Thyroid gland (tissue), 4 donors: ENCODE data around the gene CEP55. TPM values are rescaled to one million over a fixed set of nuclear protein-coding genes. Genes with fewer than 3 reads are reported as not detected.
"Not testable (repeated sequence)": the region's sequence is repeated elsewhere in the genome, so short reads cannot be mapped to it uniquely, and the experiment has no call there.

ENCODE experiments used
- DNase-seq, 2 donors: peaks; one replicate each; pipeline ENCODE4 v3.0.0-alpha.2; 2019
- H3K27ac ChIP-seq, 3 donors: fragments of 200-600 bp; sonication (generic); 1 replicate in 2 of 3; 2 replicates in 1 of 3; pipeline ENCODE4 v1.5.1; 2016 to 2019; ENCODE audit warnings: mild to moderate bottlenecking in 1 of 3, moderate library complexity in 1 of 3
- H3K27me3 ChIP-seq: fragments of 200-600 bp; sonication (generic); one replicate; pipeline ENCODE4 v1.5.1; 2019
- H3K36me3 ChIP-seq, 2 donors: fragments of 200-600 bp; sonication (generic); one replicate each; pipeline ENCODE4 v1.5.1; 2016 to 2019
- H3K4me1 ChIP-seq, 2 donors: fragments of 200-600 bp; sonication (generic); one replicate each; pipeline ENCODE4 v1.5.1; 2017 to 2019
- H3K4me3 ChIP-seq, 3 donors: fragments of 200-600 bp; sonication (generic); replicated peaks in 1 of 3; 1 replicate in 2 of 3; 2 replicates in 1 of 3; pipeline ENCODE4 v1.5.1; 2016; ENCODE audit warnings: mild to moderate bottlenecking in 1 of 3
- H3K9me3 ChIP-seq: fragments of 200-600 bp; sonication (generic); one replicate; pipeline ENCODE4 v1.5.1; 2017
- POLR2A ChIP-seq, 2 donors: fragments of 450-650 bp; IDR thresholded peaks; one replicate each; pipeline ENCODE4 v1.6.1; 2017; ENCODE audit warnings: antibody characterized with exemption in 2 of 2, mild to moderate bottlenecking in 2 of 2, moderate library complexity in 1 of 2
- WGBS, 2 donors: methylation state at CpG; one replicate each; pipeline ENCODE4 v1.1.5; 2017; 5-methylcytosine and 5-hydroxymethylcytosine counted together
- intact Hi-C: fragments of 100-400 bp; cut with DNase I; formaldehyde crosslinking; loops from one replicate; pipeline ENCODE4 v1.15.1; 2023
- total RNA-seq, 4 donors: library from RNA; depleted of rRNA; stranded (reverse); fragments of >200 nt; gene quantifications; one replicate each; pipeline ENCODE4 v1.2.3, GENCODE V29; 2016
- TF ChIP-seq, protein P1 (sequence below), 6 experiments: fragments of 200-600 bp in 3 of 6; fragments of 450-650 bp in 3 of 6; sonication (generic) in 3 of 6; IDR thresholded peaks; one replicate each; pipeline ENCODE4 v1.5.1; 2016 to 2019; ENCODE audit warnings: antibody characterized with exemption in 6 of 6, mild to moderate bottlenecking in 2 of 6, inconsistent platforms in 1 of 6, moderate library complexity in 1 of 6

Gene CEP55
- total RNA-seq, 4 donors from 2014 or later: 0.11 to 2.1 (median 1.0) TPM; not detected in 1

DNA sequence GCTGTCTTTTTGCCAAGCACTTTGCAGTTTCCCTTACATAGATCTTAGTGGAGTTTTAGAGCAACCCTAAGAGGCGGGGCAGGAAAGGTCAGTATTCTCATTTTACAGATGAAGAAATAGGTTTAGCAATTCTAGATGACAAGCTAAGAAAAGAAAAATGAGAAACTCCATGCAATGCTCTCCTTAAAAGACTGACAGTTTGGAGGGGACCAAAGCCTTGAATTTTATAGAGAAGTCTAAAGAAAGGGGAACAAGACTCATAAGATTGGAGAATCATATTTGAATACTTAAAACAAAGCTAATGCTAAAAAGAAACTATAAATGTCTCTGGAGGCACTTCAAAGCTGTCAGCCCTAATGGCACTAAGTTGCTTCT, 19.6 kb downstream of the CEP55 start:
- TF ChIP-seq POLR2A (IDR thresholded peaks at IDR 0.05): no peak
- TF ChIP-seq, protein P1, sequence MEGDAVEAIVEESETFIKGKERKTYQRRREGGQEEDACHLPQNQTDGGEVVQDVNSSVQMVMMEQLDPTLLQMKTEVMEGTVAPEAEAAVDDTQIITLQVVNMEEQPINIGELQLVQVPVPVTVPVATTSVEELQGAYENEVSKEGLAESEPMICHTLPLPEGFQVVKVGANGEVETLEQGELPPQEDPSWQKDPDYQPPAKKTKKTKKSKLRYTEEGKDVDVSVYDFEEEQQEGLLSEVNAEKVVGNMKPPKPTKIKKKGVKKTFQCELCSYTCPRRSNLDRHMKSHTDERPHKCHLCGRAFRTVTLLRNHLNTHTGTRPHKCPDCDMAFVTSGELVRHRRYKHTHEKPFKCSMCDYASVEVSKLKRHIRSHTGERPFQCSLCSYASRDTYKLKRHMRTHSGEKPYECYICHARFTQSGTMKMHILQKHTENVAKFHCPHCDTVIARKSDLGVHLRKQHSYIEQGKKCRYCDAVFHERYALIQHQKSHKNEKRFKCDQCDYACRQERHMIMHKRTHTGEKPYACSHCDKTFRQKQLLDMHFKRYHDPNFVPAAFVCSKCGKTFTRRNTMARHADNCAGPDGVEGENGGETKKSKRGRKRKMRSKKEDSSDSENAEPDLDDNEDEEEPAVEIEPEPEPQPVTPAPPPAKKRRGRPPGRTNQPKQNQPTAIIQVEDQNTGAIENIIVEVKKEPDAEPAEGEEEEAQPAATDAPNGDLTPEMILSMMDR (IDR thresholded peaks at IDR 0.05): no peak
- Histone ChIP-seq H3K36me3 (no peaks in the 10 kb centered on the region), H3K27me3 (no peaks in the 10 kb centered on the region), H3K4me1 (no peaks in the 10 kb centered on the region), H3K27ac (no peak overlapping the region), H3K9me3 (no peaks in the 10 kb centered on the region), H3K4me3 (no peak overlapping the region)
- DNase-seq: no peak
- WGBS, 2 donors: 86 to 96% methylated on average over 1 of the region's 1 CpG
- intact Hi-C loops: no loop called here

DNA sequence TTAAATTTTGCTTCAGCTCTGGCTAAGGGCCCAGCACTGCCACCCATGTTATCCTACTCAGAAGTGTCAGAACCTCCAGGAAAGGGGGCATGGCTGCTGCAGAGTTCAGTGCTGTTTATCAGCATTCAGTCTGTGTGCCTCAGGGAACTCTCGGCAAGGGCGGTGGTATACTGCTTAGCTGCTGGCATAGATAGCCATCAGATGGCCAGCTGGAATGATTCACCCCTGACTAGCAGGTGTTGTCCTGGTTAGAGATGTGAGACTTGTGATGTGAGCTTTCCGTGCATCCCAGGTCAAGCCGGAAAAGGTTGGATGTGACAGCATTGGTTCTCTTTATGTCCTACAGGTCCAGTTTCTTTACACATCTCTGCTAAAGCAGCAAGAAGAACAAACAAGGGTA, 22.1 kb downstream of the CEP55 start:
- intact Hi-C loops: no loop called here
- 98 to 100% methylated on average over 2 to 4 of the region's 4 CpGs for WGBS, 2 donors
- no peaks in the 10 kb centered on the region for H3K9me3 ChIP-seq
- no peaks in the 10 kb centered on the region for H3K27me3 ChIP-seq
- no peaks in the 10 kb centered on the region for H3K36me3 ChIP-seq
- no peak overlapping the region for H3K27ac ChIP-seq
- H3K4me3 ChIP-seq: no peak overlapping the region
- no peaks in the 10 kb centered on the region for H3K4me1 ChIP-seq
- TF ChIP-seq, protein P1 (IDR thresholded peaks at IDR 0.05): no peak
- TF ChIP-seq POLR2A (IDR thresholded peaks at IDR 0.05): no peak
- DNase-seq: no peak

DNA sequence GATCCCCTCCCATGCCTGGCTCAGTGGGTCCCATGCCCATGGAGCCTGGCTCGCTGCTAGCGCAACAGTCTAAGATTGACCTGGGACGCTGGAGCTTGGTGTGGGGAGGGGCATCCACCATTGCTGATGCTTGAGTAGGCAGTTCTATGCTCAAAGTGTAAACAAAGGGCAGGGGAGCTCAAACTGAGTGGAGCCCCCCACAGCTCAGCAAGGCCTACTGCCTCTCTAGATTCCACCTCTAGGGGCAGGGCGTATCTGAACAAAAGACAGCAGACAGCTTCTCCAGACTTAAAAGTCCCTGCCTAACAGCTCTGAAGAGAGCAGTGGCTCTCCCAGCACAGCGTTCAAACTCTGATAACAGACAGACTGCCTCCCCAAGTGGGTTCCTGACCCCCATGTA, 38.9 kb downstream of the CEP55 start:
- H3K4me1 ChIP-seq: no peaks in the 10 kb centered on the region
- no peaks in the 10 kb centered on the region for H3K36me3 ChIP-seq
- no peak overlapping the region for H3K27ac ChIP-seq
- H3K27me3 ChIP-seq: no peaks in the 10 kb centered on the region
- no peak for DNase-seq
- no peaks in the 10 kb centered on the region for H3K9me3 ChIP-seq
- no peak overlapping the region for H3K4me3 ChIP-seq
- TF ChIP-seq, protein P1 (IDR thresholded peaks at IDR 0.05): no peak
- TF ChIP-seq POLR2A (IDR thresholded peaks at IDR 0.05): no peak
- 77 to 90% methylated on average over 4 of the region's 5 CpGs for WGBS, 2 donors
- intact Hi-C loops: no loop called here

DNA sequence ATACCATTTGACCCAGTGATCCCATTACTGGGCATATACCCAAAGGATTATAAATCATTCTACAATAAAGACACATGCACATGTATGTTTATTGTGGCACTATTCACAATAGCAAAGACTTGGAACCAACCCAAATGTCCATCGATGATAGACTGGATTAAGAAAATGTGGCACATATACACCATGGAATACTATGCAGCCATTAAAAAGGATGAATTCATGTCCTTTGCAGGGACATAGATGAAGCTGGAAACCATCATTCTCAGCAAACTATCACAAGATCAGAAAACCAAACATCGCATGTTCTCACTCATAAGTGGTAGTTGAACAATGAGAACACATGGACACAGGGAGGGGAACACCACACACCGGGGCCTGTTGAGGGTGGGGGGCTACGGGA, 44.5 kb downstream of the CEP55 start:
- H3K4me1 ChIP-seq, H3K9me3 ChIP-seq, H3K27me3 ChIP-seq, H3K36me3 ChIP-seq, H3K27ac ChIP-seq, intact Hi-C loops, H3K4me3 ChIP-seq, DNase-seq: not testable (repeated sequence)
- WGBS, 2 donors: 94 to 95% methylated on average over 4 of the region's 4 CpGs

DNA sequence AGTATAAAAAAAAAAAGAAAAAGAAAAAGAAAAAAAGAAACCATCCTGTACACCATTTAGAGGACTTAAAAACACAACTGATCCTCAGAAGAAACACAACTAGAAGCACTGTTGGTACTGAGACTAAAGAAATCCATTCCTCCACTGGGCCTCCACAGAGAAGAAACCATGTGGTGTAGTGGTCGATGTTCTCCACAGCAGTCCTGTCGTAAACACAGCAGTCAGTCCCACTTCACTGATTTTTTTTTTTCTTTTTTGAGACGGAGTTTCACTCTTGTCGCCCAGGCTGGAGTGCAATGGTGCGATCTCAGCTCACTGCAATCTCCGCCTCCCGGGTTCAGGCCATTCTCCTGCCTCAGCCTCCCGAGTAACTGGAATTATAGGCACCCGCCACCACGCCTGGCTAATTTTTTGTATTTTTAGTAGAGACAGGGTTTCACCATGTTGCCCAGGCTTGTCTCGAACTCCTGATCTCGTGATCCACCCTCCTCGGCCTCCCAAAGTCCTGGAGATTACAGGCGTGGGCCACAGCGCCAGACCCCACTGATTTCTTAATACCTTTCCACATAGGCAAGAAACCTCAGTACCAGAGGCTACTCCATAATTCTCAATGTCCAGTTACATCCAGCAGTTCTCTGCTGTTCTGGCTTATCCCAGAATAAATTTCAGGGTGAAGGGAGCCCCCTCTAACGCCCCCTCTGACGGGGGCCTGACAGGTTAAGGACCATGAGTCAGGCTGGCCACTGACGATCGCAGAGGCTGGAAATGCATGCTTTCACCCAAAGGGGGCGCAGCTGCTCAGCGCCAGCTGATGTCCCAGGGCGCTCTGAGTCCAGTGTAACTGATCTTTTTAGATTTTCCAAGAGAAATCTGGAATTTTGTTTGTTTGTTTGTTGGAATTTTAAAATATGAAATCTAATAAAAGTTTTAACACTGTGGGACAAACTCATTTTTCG, 45.3 kb downstream of the CEP55 start:
- H3K9me3 ChIP-seq: no peaks in the 10 kb centered on the region
- no peaks in the 10 kb centered on the region for H3K36me3 ChIP-seq
- WGBS, 2 donors: 57 to 61% methylated on average over 22 to 23 of the region's 23 CpGs
- peaks cover 4 to 6% of the 10 kb centered on the region in 2 donors for H3K4me1 ChIP-seq
- H3K27ac ChIP-seq: no peak overlapping the region
- intact Hi-C loops: no loop called here
- no peaks in the 10 kb centered on the region for H3K27me3 ChIP-seq
- TF ChIP-seq, protein P1 (IDR thresholded peaks at IDR 0.05): peak; percentile 32 to 87 (median 42)
- TF ChIP-seq POLR2A (IDR thresholded peaks at IDR 0.05): no peak
- peak; percentile 11 to 42 for DNase-seq
- H3K4me3 ChIP-seq: no peak overlapping the region
